Adrenal gland (tissue), 12 donors: ENCODE results near the gene SGSM1. TPM values are rescaled to one million over a fixed set of nuclear protein-coding genes. Genes with fewer than 3 reads are reported as not detected.

ENCODE experiments used
- DNase-seq, 7 donors: peaks; one replicate each; pipeline ENCODE4 v3.0.0-alpha.2; 2019 to 2020
- H3K27ac ChIP-seq, 5 donors: fragments of 200-600 bp; sonication (generic) in 4 of 5; 1 replicate in 3 of 5; 2 replicates in 2 of 5; pipeline versions ENCODE4 v1.5.1 to v1.8.0; 2016 to 2020; ENCODE audit warnings: mild to moderate bottlenecking in 1 of 5
- H3K27me3 ChIP-seq: fragments of 200-600 bp; 2 replicates; pipeline ENCODE4 v1.8.0; 2021
- H3K36me3 ChIP-seq, 2 donors: fragments of 200-600 bp; replicated peaks in 1 of 2; 1 replicate in 1 of 2; 2 replicates in 1 of 2; pipeline versions ENCODE4 v1.5.1 to v1.8.0; 2018 to 2022
- H3K4me1 ChIP-seq, 2 donors: fragments of 200-600 bp; replicated peaks in 1 of 2; 1 replicate in 1 of 2; 2 replicates in 1 of 2; pipeline versions ENCODE4 v1.5.1 to v1.8.0; 2018 to 2021
- H3K4me3 ChIP-seq, 4 donors: fragments of 200-600 bp; sonication (generic) in 3 of 4; one replicate each; pipeline ENCODE4 v1.5.1; 2016 to 2018
- H3K9me3 ChIP-seq, 3 donors: fragments of 200-600 bp; sonication (generic) in 1 of 3; replicated peaks in 1 of 3; 1 replicate in 2 of 3; 2 replicates in 1 of 3; pipeline versions ENCODE4 v1.5.1 to v1.8.0; 2016 to 2021
- CTCF ChIP-seq, 6 experiments: fragments of 450-650 bp in 4 of 6; fragments of 200-600 bp in 2 of 6; sonication (generic) in 1 of 6; IDR thresholded peaks; 1 replicate in 5 of 6; 2 replicates in 1 of 6; pipeline versions ENCODE4 v1.5.1 to v1.8.0; 2016 to 2021; ENCODE audit warnings: antibody characterized with exemption in 6 of 6, mild to moderate bottlenecking in 2 of 6, moderate library complexity in 1 of 6
- POLR2A ChIP-seq, 2 donors: fragments of 450-650 bp; IDR thresholded peaks; one replicate each; pipeline ENCODE4 v1.6.1; 2017; ENCODE audit warnings: antibody characterized with exemption in 2 of 2, mild to moderate bottlenecking in 2 of 2, moderate library complexity in 1 of 2
- WGBS, 4 donors: extraction: QIAGEN DNeasy Blood & Tissue Kit in 2 of 4; methylation state at CpG; one replicate each; pipeline versions ENCODE4 v1.1.5 to v1.1.7; 2013 to 2017; 5-methylcytosine and 5-hydroxymethylcytosine counted together
- intact Hi-C, 2 donors: fragments of 100-400 bp; cut with DNase I; formaldehyde crosslinking; loops; one replicate each; pipeline versions ENCODE4 v1.14.1 to v1.15.0; 2022 to 2023
- polyA plus RNA-seq, 3 donors: library from polyadenylated mRNA; stranded (reverse); fragments of 200-250 nt in 2 of 3; fragments of 350-450 nt in 1 of 3; fragmentation: Illumina TruSeq in 1 of 3; extraction: RNeasy Lipid Tissue Mini Kit (QIAGEN cat#74804) in 1 of 3; gene quantifications; one replicate each; pipeline ENCODE4 v1.2.3, GENCODE V29; 2013 to 2014
- total RNA-seq, 9 donors: library from RNA; depleted of rRNA in 4 of 9; stranded (reverse); fragments of >200 nt in 4 of 9; fragments of 120-200 nt in 1 of 9; fragmentation: NEBNext Ultra II Directional in 1 of 9; extraction: Animal tissue kit (Norgen Biotek cat#: 25700) in 1 of 9; gene quantifications; one replicate each; pipeline versions ENCODE4 v1.1.0 to v1.2.4, GENCODE V29; 2013 to 2023
- donor health status: healthy with polysubstance abuse.
- donor health status: Bipolar disorder and iron deficiency.
- donor health status: DM: yes; HTN: yes; CAD: no.
- donor health status: DM: no; HTN: no; CAD: no.
- donor health status: DM: no; HTN: no; CAD: no.
- donor health status: DM: yes; HTN: yes; CAD: no.

Gene SGSM1
- total and polyA plus RNA-seq, 12 donors, result 1.9 to 6.8 (median 3.3) TPM

GRCh38 chr22:24826710-24827285 lies 20.8 kb downstream of the SGSM1 start:
- DNase-seq, result no peak
- no peak overlapping the region for H3K27ac ChIP-seq
- no peaks in the 10 kb centered on the region for H3K9me3 ChIP-seq
- H3K4me1 ChIP-seq, result no peaks in the 10 kb centered on the region
- intact Hi-C loops, result no loop called here
- WGBS, 4 donors, result 88 to 94% (median 91%) methylated on average over 6 to 7 of the region's 7 CpGs
- TF ChIP-seq CTCF (IDR thresholded peaks at IDR 0.05) (no peak), POLR2A (IDR thresholded peaks at IDR 0.05) (no peak)
- no peaks in the 10 kb centered on the region for H3K36me3 ChIP-seq
- no peak overlapping the region for H3K4me3 ChIP-seq
- H3K27me3 ChIP-seq, result no peaks in the 10 kb centered on the region

GRCh38 chr22:24827296-24827695 lies 21.3 kb downstream of the SGSM1 start:
- no peaks in the 10 kb centered on the region for H3K9me3 ChIP-seq
- no peaks in the 10 kb centered on the region for H3K36me3 ChIP-seq
- no peaks in the 10 kb centered on the region for H3K27me3 ChIP-seq
- WGBS, 4 donors, result 89 to 95% (median 92%) methylated on average over 9 of the region's 9 CpGs
- H3K4me3 ChIP-seq, result no peak overlapping the region
- H3K27ac ChIP-seq, result no peak overlapping the region
- no peak for DNase-seq
- intact Hi-C loops, result no loop called here
- no peaks in the 10 kb centered on the region for H3K4me1 ChIP-seq
- TF ChIP-seq POLR2A (IDR thresholded peaks at IDR 0.05) (no peak), CTCF (IDR thresholded peaks at IDR 0.05) (no peak)

GRCh38 chr22:24830205-24830979 lies 24.4 kb downstream of the SGSM1 start:
- Histone ChIP-seq H3K27me3 (no peaks in the 10 kb centered on the region), H3K4me3 (no peak overlapping the region), H3K9me3 (no peaks in the 10 kb centered on the region), H3K4me1 (no peaks in the 10 kb centered on the region), H3K27ac (no peak overlapping the region), H3K36me3 (no peaks in the 10 kb centered on the region)
- intact Hi-C loops, result no loop called here
- TF ChIP-seq POLR2A (IDR thresholded peaks at IDR 0.05) (no peak), CTCF (IDR thresholded peaks at IDR 0.05) (no peak)
- DNase-seq, result no peak
- WGBS, 4 donors, result 74 to 82% (median 77%) methylated on average over 7 of the region's 7 CpGs

GRCh38 chr22:24831687-24832086 lies 25.7 kb downstream of the SGSM1 start:
- Histone ChIP-seq H3K27me3 (no peaks in the 10 kb centered on the region), H3K36me3 (no peaks in the 10 kb centered on the region), H3K27ac (no peak overlapping the region), H3K9me3 (no peaks in the 10 kb centered on the region), H3K4me1 (no peaks in the 10 kb centered on the region), H3K4me3 (no peak overlapping the region)
- 81 to 88% (median 82%) methylated on average over 6 to 10 of the region's 10 CpGs for WGBS, 4 donors
- TF ChIP-seq POLR2A (IDR thresholded peaks at IDR 0.05) (no peak), CTCF (IDR thresholded peaks at IDR 0.05) (no peak)
- no peak for DNase-seq
- intact Hi-C loops, result no loop called here
